ENCODE data around the gene NNMT. TPM values are rescaled to one million over a fixed set of nuclear protein-coding genes. Genes with fewer than 3 reads are reported as not detected.
A peak's percentile ranks its signal among the peaks of the same experiment; 100 is the strongest.

Gene NNMT
- total RNA-seq, result 354 to 375 TPM (median 370 TPM) in 3 replicates
- long read RNA-seq, transcript NNMT-201 (3 exons, 1,610 nt), result major isoform, 233 of 236 reads
- long read RNA-seq, partial matches to known transcripts, result 0 of 236 reads
- long read RNA-seq, other reads (novel, unspliced or antisense), result 3 of 236 reads

- no peak for DNase-seq (ENCODE audit: low spot score)
- H3K9me3 Mint-ChIP-seq (ENCODE audit: low read depth), result peaks cover 37% of the 10 kb centered on the region
- H3K27me3 Mint-ChIP-seq (ENCODE audit: low read depth), result no peaks in the 10 kb centered on the region
- H3K4me1 Mint-ChIP-seq (ENCODE audit: low read depth), result peaks cover 84% of the 10 kb centered on the region
- peak; percentile 45 for TF ChIP-seq CTCF (IDR thresholded peaks at IDR 0.05)
- H3K36me3 Mint-ChIP-seq (ENCODE audit: low read depth), result peaks cover 28% of the 10 kb centered on the region
- peak within 1 kb of the TSS; percentile 100 for H3K27ac Mint-ChIP-seq (ENCODE audit: unreplicated experiment)
- peak within 1 kb of the TSS; percentile 84 for H3K4me3 Mint-ChIP-seq (ENCODE audit: unreplicated experiment)
Observed at GRCh38 chr11:114295676-114296604, at the start of gene NNMT. Gene NNMT, plus strand, starts transcription at chr11:114296399. Its CDS starts 158 bp downstream, at chr11:114296557.

DNA sequence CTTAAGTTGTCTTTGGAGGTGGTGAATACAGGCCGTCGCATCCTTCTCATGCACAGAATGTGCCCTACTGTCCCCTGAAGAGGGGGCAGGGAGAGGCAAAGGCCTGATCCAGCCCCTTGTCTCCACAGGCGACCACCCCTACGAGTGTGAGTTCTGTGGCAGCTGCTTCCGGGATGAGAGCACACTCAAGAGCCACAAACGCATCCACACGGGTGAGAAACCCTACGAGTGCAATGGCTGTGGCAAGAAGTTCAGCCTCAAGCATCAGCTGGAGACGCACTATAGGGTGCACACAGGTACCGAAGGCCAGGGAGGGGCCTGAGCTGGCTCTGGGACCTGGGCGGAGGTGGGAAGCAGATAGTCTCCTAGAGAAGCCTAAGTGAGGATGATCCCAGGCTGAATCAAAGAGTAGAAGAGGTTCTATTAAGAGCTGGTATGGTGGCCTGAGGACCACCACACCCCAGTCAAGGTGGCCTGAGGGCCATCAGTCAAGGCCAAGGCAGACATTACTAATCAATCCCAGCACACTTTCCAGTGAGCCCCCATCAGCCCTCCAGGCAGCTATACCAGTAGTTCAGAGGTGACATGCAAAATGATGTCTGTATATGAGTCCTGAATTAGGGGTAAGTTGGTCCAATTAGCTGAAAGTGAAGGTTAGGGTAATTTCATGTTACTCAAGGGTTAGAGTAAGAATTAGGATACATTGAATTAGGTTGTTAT, 49.0 kb upstream of the NNMT start:
- H3K36me3 Mint-ChIP-seq (ENCODE audit: low read depth), result peaks cover 54% of the 10 kb centered on the region
- no peaks in the 10 kb centered on the region for H3K9me3 Mint-ChIP-seq (ENCODE audit: low read depth)
- no peak overlapping the region for H3K4me3 Mint-ChIP-seq (ENCODE audit: unreplicated experiment)
- no peak for TF ChIP-seq CTCF (IDR thresholded peaks at IDR 0.05)
- no peak for DNase-seq (ENCODE audit: low spot score)
- H3K27me3 Mint-ChIP-seq (ENCODE audit: low read depth), result peaks cover 13% of the 10 kb centered on the region
- H3K27ac Mint-ChIP-seq (ENCODE audit: unreplicated experiment), result no peak overlapping the region
- peaks cover 3% of the 10 kb centered on the region for H3K4me1 Mint-ChIP-seq (ENCODE audit: low read depth)

DNA sequence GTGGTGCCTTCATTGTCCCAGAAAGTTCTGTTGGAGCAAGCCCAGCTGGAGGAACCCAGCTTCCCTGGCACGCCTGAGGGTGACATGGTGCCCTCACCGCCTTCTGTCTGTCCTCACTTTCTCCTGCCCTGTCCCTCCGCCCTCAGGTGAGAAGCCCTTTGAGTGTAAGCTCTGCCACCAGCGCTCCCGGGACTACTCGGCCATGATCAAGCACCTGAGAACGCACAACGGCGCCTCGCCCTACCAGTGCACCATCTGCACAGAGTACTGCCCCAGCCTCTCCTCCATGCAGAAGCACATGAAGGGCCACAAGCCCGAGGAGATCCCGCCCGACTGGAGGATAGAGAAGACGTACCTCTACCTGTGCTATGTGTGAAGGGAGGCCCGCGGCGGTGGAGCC, 46.0 kb upstream of the NNMT start:
- Mint-ChIP-seq H3K4me3 (ENCODE audit: unreplicated experiment) (no peak overlapping the region), H3K4me1 (ENCODE audit: low read depth) (peaks cover 5% of the 10 kb centered on the region), H3K27ac (ENCODE audit: unreplicated experiment) (no peak overlapping the region), H3K9me3 (ENCODE audit: low read depth) (no peaks in the 10 kb centered on the region), H3K27me3 (ENCODE audit: low read depth) (peaks cover 13% of the 10 kb centered on the region), H3K36me3 (ENCODE audit: low read depth) (peaks cover 47% of the 10 kb centered on the region)
- no peak for TF ChIP-seq CTCF (IDR thresholded peaks at IDR 0.05)
- no peak for DNase-seq (ENCODE audit: low spot score)

GRCh38 chr11:114250993-114251814, 45.0 kb upstream of the NNMT start:
- no peak for DNase-seq (ENCODE audit: low spot score)
- Mint-ChIP-seq H3K27ac (ENCODE audit: unreplicated experiment) (no peak overlapping the region), H3K9me3 (ENCODE audit: low read depth) (no peaks in the 10 kb centered on the region), H3K4me1 (ENCODE audit: low read depth) (peaks cover 5% of the 10 kb centered on the region), H3K4me3 (ENCODE audit: unreplicated experiment) (no peak overlapping the region), H3K36me3 (ENCODE audit: low read depth) (peaks cover 39% of the 10 kb centered on the region), H3K27me3 (ENCODE audit: low read depth) (peaks cover 7% of the 10 kb centered on the region)
- no peak for TF ChIP-seq CTCF (IDR thresholded peaks at IDR 0.05)

All from chondrocyte (in vitro differentiated cells).